OCI-LY7 (cell line): ENCODE data around the gene BIK. TPM values are rescaled to one million over a fixed set of nuclear protein-coding genes. Genes with fewer than 3 reads are reported as not detected.

Experiments used
- BruUV-seq: library from RNA; stranded (reverse); fragments of 400-500 nt; replicated peaks from 2 replicates; lab custom pipeline; 2021; lab: Mats Ljungman, UMichigan
- CTCF ChIA-PET: fragments of 300-600 bp; sonication (Branson Sonifier 250); formaldehyde crosslinking; loops from one replicate; lab custom pipeline; 2022; ENCODE audit warnings: antibody characterized with exemption; ENCODE audit not compliant: unreplicated experiment; lab: Charles Lee
- POLR2A ChIA-PET: fragments of 300-600 bp; sonication (Branson Sonifier 250); formaldehyde crosslinking; loops from one replicate; lab custom pipeline; 2022; ENCODE audit warnings: antibody characterized with exemption; lab: Charles Lee
- DNase-seq: peaks from one replicate; pipeline ENCODE4 v3.0.0-alpha.2; 2015; ENCODE audit warnings: low spot score
- H2AFZ ChIP-seq: fragments of 200-600 bp; sonication (generic), shearing (Covaris generic); 2 replicates; pipeline ENCODE4 v1.6.1; 2014; ENCODE audit warnings: mild to moderate bottlenecking, antibody characterized with exemption, low read length, moderate library complexity
- H3K27ac ChIP-seq: fragments of 200-600 bp; sonication (generic); 2 replicates; pipeline ENCODE4 v1.5.1; 2014; ENCODE audit warnings: mixed run types, low read depth, mild to moderate bottlenecking, moderate library complexity, low read length, inconsistent platforms; ENCODE audit not compliant: poor library complexity, severe bottlenecking
- H3K36me3 ChIP-seq: fragments of 200-600 bp; sonication (generic); 2 replicates; pipeline ENCODE4 v1.6.1; 2014; ENCODE audit warnings: mild to moderate bottlenecking, antibody characterized with exemption, low read length, moderate library complexity, mixed read lengths; ENCODE audit not compliant: insufficient read depth
- H3K4me1 ChIP-seq: fragments of 200-600 bp; sonication (generic); 2 replicates; pipeline ENCODE4 v1.5.1; 2014; ENCODE audit warnings: mild to moderate bottlenecking, low read length; ENCODE audit not compliant: insufficient read depth, poor library complexity, severe bottlenecking
- H3K4me2 ChIP-seq: fragments of 200-600 bp; sonication (generic); 2 replicates; pipeline ENCODE4 v1.6.1; 2014; ENCODE audit warnings: mild to moderate bottlenecking, low read length
- H3K4me3 ChIP-seq: fragments of 200-600 bp; sonication (generic); 2 replicates; pipeline ENCODE4 v1.5.1; 2014; ENCODE audit warnings: mild to moderate bottlenecking, low read depth, low read length; ENCODE audit not compliant: poor library complexity, severe bottlenecking
- H3K79me2 ChIP-seq: fragments of 200-600 bp; sonication (generic); 2 replicates; pipeline ENCODE4 v1.6.1; 2016; ENCODE audit warnings: low read depth, mild to moderate bottlenecking, low read length, moderate library complexity, mixed read lengths; ENCODE audit not compliant: insufficient read depth
- H3K9me2 ChIP-seq: fragments of 200-600 bp; sonication (generic); 2 replicates; pipeline ENCODE4 v1.6.1; 2016; ENCODE audit warnings: mild to moderate bottlenecking, low read length, mixed read lengths; ENCODE audit not compliant: insufficient read depth
- H3K9me3 ChIP-seq: fragments of 200-600 bp; sonication (generic); 2 replicates; pipeline ENCODE4 v1.6.1; 2014; ENCODE audit warnings: mild to moderate bottlenecking, mixed run types, low read length, mixed read lengths
- H4K20me1 ChIP-seq: fragments of 200-600 bp; sonication (generic); 2 replicates; pipeline ENCODE4 v1.6.1; 2014; ENCODE audit warnings: mild to moderate bottlenecking, antibody characterized with exemption, low read length, moderate library complexity, mixed read lengths; ENCODE audit not compliant: insufficient read depth
- CTCF ChIP-seq: fragments of 200-600 bp; sonication (generic); conservative IDR thresholded peaks from 2 replicates; pipeline ENCODE4 v1.5.1; 2014; ENCODE audit warnings: mild to moderate bottlenecking, antibody characterized with exemption, low read length, moderate library complexity, mixed read lengths
- EZH2phosphoT487 ChIP-seq: fragments of 200-600 bp; sonication (generic); IDR thresholded peaks from 2 replicates; pipeline ENCODE4 v1.6.1; 2018; ENCODE audit warnings: low read depth, borderline replicate concordance, mild to moderate bottlenecking, mixed run types, antibody characterized with exemption, low read length, moderate library complexity, mixed read lengths
- intact Hi-C: fragments of 100-400 bp; cut with micrococcal nuclease; formaldehyde crosslinking; loops from one replicate; pipeline ENCODE4 v1.10.0; 2022; ENCODE audit not compliant: unreplicated experiment
- total RNA-seq, 2 experiments: library from RNA; depleted of rRNA in 1 of 2; stranded (reverse); fragments of >200 nt in 1 of 2; shearing (Covaris generic) in 1 of 2; gene quantifications; 2 replicates each; pipeline ENCODE4 v1.2.3, GENCODE V29; 2014 to 2022

The BIK gene
- total RNA-seq, 2 experiments from 2014 or later, result 88.4 to 143 TPM

GRCh38 chr22:43159484-43160178 is 49.1 kb downstream of the BIK start:
- H2AFZ ChIP-seq, result no peak overlapping the region
- H3K4me2 ChIP-seq, result no peak overlapping the region
- no peaks in the 10 kb centered on the region for H3K9me3 ChIP-seq
- no peaks in the 10 kb centered on the region for H3K9me2 ChIP-seq
- H3K79me2 ChIP-seq, result no peaks in the 10 kb centered on the region
- POLR2A ChIA-PET, result no interaction called here
- H3K4me1 ChIP-seq, result no peaks in the 10 kb centered on the region
- H4K20me1 ChIP-seq, result no peaks in the 10 kb centered on the region
- no peak overlapping the region for H3K4me3 ChIP-seq
- intact Hi-C loops, result no loop called here
- no TSS peak for BruUV-seq
- H3K27ac ChIP-seq, result no peak overlapping the region
- H3K36me3 ChIP-seq, result no peaks in the 10 kb centered on the region
- DNase-seq, result no peak
- CTCF ChIA-PET, result no interaction called here
- TF ChIP-seq CTCF, result peak; percentile 49
- no peak for TF ChIP-seq EZH2phosphoT487

- H3K4me3 ChIP-seq, result no peak overlapping the region
- TF ChIP-seq EZH2phosphoT487, result no peak
- no peak for TF ChIP-seq CTCF
- no TSS peak for BruUV-seq
- intact Hi-C loops, result no loop called here
- H4K20me1 ChIP-seq, result no peaks in the 10 kb centered on the region
- CTCF ChIA-PET, result interaction anchor here (0.5 kb wide), 1 partner anchor 27 kb away, joined by 3 read pairs; no protein-coding TSS in a partner anchor
- no peak overlapping the region for H3K27ac ChIP-seq
- H3K4me1 ChIP-seq, result no peaks in the 10 kb centered on the region
- H3K9me2 ChIP-seq, result no peaks in the 10 kb centered on the region
- no peaks in the 10 kb centered on the region for H3K79me2 ChIP-seq
- no peak overlapping the region for H3K4me2 ChIP-seq
- DNase-seq, result no peak
- H3K9me3 ChIP-seq, result no peaks in the 10 kb centered on the region
- H3K36me3 ChIP-seq, result no peaks in the 10 kb centered on the region
- POLR2A ChIA-PET, result no interaction called here
- no peak overlapping the region for H2AFZ ChIP-seq
These were observed 50.1 kb downstream of the BIK start for GRCh38 chr22:43160497-43161126.
